GM19467 (cell line): ENCODE data around the gene RNU1-2.
A peak's percentile ranks its signal among the peaks of the same experiment; 100 is the strongest.
"Not testable (repeated sequence)": the region's sequence is repeated elsewhere in the genome, so short reads cannot be mapped to it uniquely, and the experiment has no call there.

Source experiments
- ATAC-seq: cut with Tn5 transposase; IDR thresholded peaks from one replicate; pipeline ENCODE4 v1.9.1; 2021; ENCODE audit warnings: mild to moderate bottlenecking, moderate library complexity; ENCODE audit not compliant: unreplicated experiment

The RNU1-2 gene

GRCh38 chr1:16886860-16887605 lies 8.7 kb upstream of the RNU1-2 start:
- no peak for ATAC-seq

GRCh38 chr1:16888860-16889816 lies 6.6 kb upstream of the RNU1-2 start:
- ATAC-seq: no peak

GRCh38 chr1:16890539-16891021 lies 5.2 kb upstream of the RNU1-2 start:
- not testable (repeated sequence) for ATAC-seq

GRCh38 chr1:16891057-16891456 lies 4.7 kb upstream of the RNU1-2 start:
- not testable (repeated sequence) for ATAC-seq

- not testable (repeated sequence) for ATAC-seq
Observed at GRCh38 chr1:16892978-16893525, 2.7 kb upstream of the RNU1-2 start.

- not testable (repeated sequence) for ATAC-seq
Observed at GRCh38 chr1:16893796-16894195, 2.0 kb upstream of the RNU1-2 start.

- not testable (repeated sequence) for ATAC-seq
Observed at GRCh38 chr1:16894338-16894737, 1.4 kb upstream of the RNU1-2 start.

- not testable (repeated sequence) for ATAC-seq
Observed at GRCh38 chr1:16895233-16895597, 565 bp upstream of the RNU1-2 start.

GRCh38 chr1:16896316-16897055 lies 706 bp downstream of the RNU1-2 start:
- ATAC-seq: not testable (repeated sequence)

- ATAC-seq: not testable (repeated sequence)
Observed at GRCh38 chr1:16897653-16898052, 1.9 kb downstream of the RNU1-2 start.

- ATAC-seq: not testable (repeated sequence)
Observed at GRCh38 chr1:16898298-16898697, 2.5 kb downstream of the RNU1-2 start.

- not testable (repeated sequence) for ATAC-seq
Observed at GRCh38 chr1:16899020-16899419, 3.2 kb downstream of the RNU1-2 start.

- no peak for ATAC-seq
Observed at GRCh38 chr1:16900751-16901150, 5.0 kb downstream of the RNU1-2 start.

- ATAC-seq: not testable (repeated sequence)
Observed at GRCh38 chr1:16901371-16901770, 5.6 kb downstream of the RNU1-2 start.

GRCh38 chr1:16903054-16903453 lies 7.3 kb downstream of the RNU1-2 start:
- ATAC-seq: no peak

- ATAC-seq: no peak
Observed at GRCh38 chr1:16903458-16903796, 7.6 kb downstream of the RNU1-2 start.

GRCh38 chr1:16904560-16905109 lies 8.9 kb downstream of the RNU1-2 start:
- ATAC-seq: peak; percentile 89

GRCh38 chr1:16905110-16905867 lies 9.5 kb downstream of the RNU1-2 start:
- ATAC-seq: peak; percentile 80

GRCh38 chr1:16905868-16906702 lies 10.3 kb downstream of the RNU1-2 start:
- no peak for ATAC-seq
